HEK293T (cell line): Measurements from ENCODE around the gene ESRRG.

Experiments
- CTCF ChIA-PET: fragments of 350-600 bp; formaldehyde crosslinking; extraction: SDS; loops from one replicate; lab custom pipeline; 2021; ENCODE audit warnings: antibody characterized with exemption, inconsistent platforms; lab: Yijun Ruan, JAX
- POLR2A ChIA-PET: fragments of 350-600 bp; formaldehyde crosslinking; extraction: SDS; loops from one replicate; lab custom pipeline; 2020; ENCODE audit warnings: antibody characterized with exemption, inconsistent platforms; lab: Yijun Ruan, JAX
- DNase-seq: peaks from one replicate; pipeline ENCODE4 v3.0.0; 2012; ENCODE audit warnings: mixed read lengths; ENCODE audit errors: extremely low spot score
- ARNT ChIP-seq: fragments of 450-650 bp; IDR thresholded peaks from 2 replicates; pipeline ENCODE4 v1.6.1; 2017; ENCODE audit warnings: mild to moderate bottlenecking
- BHLHE40 ChIP-seq: fragments of 450-650 bp; IDR thresholded peaks from 2 replicates; pipeline ENCODE4 v1.6.1; 2016; ENCODE audit warnings: mild to moderate bottlenecking, moderate library complexity, borderline replicate concordance
- CTBP1 ChIP-seq: fragments of 450-650 bp; IDR thresholded peaks from 2 replicates; pipeline ENCODE4 v1.6.1; 2016; ENCODE audit warnings: borderline replicate concordance
- ELF4 ChIP-seq: fragments of 450-650 bp; IDR thresholded peaks from 2 replicates; pipeline ENCODE4 v1.6.1; 2017; ENCODE audit warnings: antibody characterized with exemption
- FOXA1 ChIP-seq: fragments of 450-650 bp; IDR thresholded peaks from 2 replicates; pipeline ENCODE4 v1.6.1; 2016; ENCODE audit warnings: mild to moderate bottlenecking
- FOXK2 ChIP-seq: fragments of 450-650 bp; IDR thresholded peaks from 2 replicates; pipeline ENCODE4 v1.6.1; 2016; ENCODE audit warnings: mild to moderate bottlenecking
- FOXM1 ChIP-seq: fragments of 450-650 bp; IDR thresholded peaks from 2 replicates; pipeline ENCODE4 v1.6.1; 2017; ENCODE audit warnings: mild to moderate bottlenecking, borderline replicate concordance
- HDGF ChIP-seq: fragments of 450-650 bp; IDR thresholded peaks from 2 replicates; pipeline ENCODE4 v1.6.1; 2017; ENCODE audit warnings: antibody characterized with exemption, borderline replicate concordance
- L3MBTL2 ChIP-seq: fragments of 450-650 bp; conservative IDR thresholded peaks from 2 replicates; pipeline ENCODE4 v1.6.1; 2016; ENCODE audit warnings: mild to moderate bottlenecking
- LEF1 ChIP-seq: fragments of 450-650 bp; IDR thresholded peaks from 2 replicates; pipeline ENCODE4 v1.6.1; 2017; ENCODE audit warnings: mild to moderate bottlenecking, borderline replicate concordance
- NFRKB ChIP-seq: fragments of 450-650 bp; IDR thresholded peaks from 2 replicates; pipeline ENCODE4 v1.6.1; 2016; ENCODE audit warnings: mild to moderate bottlenecking, moderate library complexity
- PKNOX1 ChIP-seq: fragments of 450-650 bp; IDR thresholded peaks from 2 replicates; pipeline ENCODE4 v1.6.1; 2016
- SP1 ChIP-seq: fragments of 450-650 bp; IDR thresholded peaks from 2 replicates; pipeline ENCODE4 v1.6.1; 2017
- SUZ12 ChIP-seq: fragments of 450-650 bp; IDR thresholded peaks from 2 replicates; pipeline ENCODE4 v1.6.1; 2016; ENCODE audit warnings: mild to moderate bottlenecking
- TARDBP ChIP-seq: fragments of 450-650 bp; IDR thresholded peaks from 2 replicates; pipeline ENCODE4 v1.6.1; 2016
- ZNF384 ChIP-seq: fragments of 450-650 bp; IDR thresholded peaks from 2 replicates; pipeline ENCODE4 v1.6.1; 2016

Gene ESRRG

GRCh38 chr1:216542263-216542662 lies 181.0 kb downstream of the ESRRG start:
- TF ChIP-seq CTBP1 (no peak), L3MBTL2 (no peak), PKNOX1 (no peak), NFRKB (no peak), LEF1 (no peak), FOXA1 (no peak), ELF4 (no peak), SP1 (no peak), FOXK2 (no peak)
- POLR2A ChIA-PET: no interaction called here
- CTCF ChIA-PET: no interaction called here

GRCh38 chr1:216535751-216536150 lies 187.5 kb downstream of the ESRRG start:
- POLR2A ChIA-PET: no interaction called here
- DNase-seq: no peak
- no peak for TF ChIP-seq ZNF384
- no peak for TF ChIP-seq HDGF
- TF ChIP-seq LEF1: no peak
- TF ChIP-seq SUZ12: no peak
- no peak for TF ChIP-seq BHLHE40
- TF ChIP-seq FOXM1: no peak
- TF ChIP-seq FOXA1: no peak
- TF ChIP-seq ARNT: no peak
- TF ChIP-seq NFRKB: no peak
- no peak for TF ChIP-seq ELF4
- TF ChIP-seq TARDBP: no peak
- no peak for TF ChIP-seq L3MBTL2
- TF ChIP-seq SP1: no peak
- no peak for TF ChIP-seq FOXK2
- no peak for TF ChIP-seq PKNOX1
- CTCF ChIA-PET: no interaction called here

More at GRCh38 chr1:216542263-216542662, 181.0 kb downstream of the ESRRG start:
- no peak for DNase-seq

GRCh38 chr1:216535059-216535458 lies 188.2 kb downstream of the ESRRG start:
- DNase-seq: no peak
- ChIA-PET POLR2A (no interaction called here), CTCF (no interaction called here)
- no peak for TF ChIP-seq FOXA1
- TF ChIP-seq FOXM1: no peak
- no peak for TF ChIP-seq SUZ12
- no peak for TF ChIP-seq HDGF
- TF ChIP-seq ELF4: no peak
- TF ChIP-seq SP1: no peak
- no peak for TF ChIP-seq L3MBTL2
- TF ChIP-seq PKNOX1: no peak
- no peak for TF ChIP-seq BHLHE40
- TF ChIP-seq ARNT: no peak
- no peak for TF ChIP-seq FOXK2

- DNase-seq: no peak
- TF ChIP-seq FOXK2 (no peak), HDGF (no peak), L3MBTL2 (no peak), FOXA1 (no peak), PKNOX1 (no peak), FOXM1 (no peak), SUZ12 (no peak), BHLHE40 (no peak), TARDBP (no peak), ARNT (no peak), NFRKB (no peak), LEF1 (no peak), ZNF384 (no peak), CTBP1 (no peak), SP1 (no peak), ELF4 (no peak)
- ChIA-PET CTCF (no interaction called here), POLR2A (no interaction called here)
Measured at GRCh38 chr1:216533776-216534175, 189.5 kb downstream of the ESRRG start.

GRCh38 chr1:216532251-216532798 lies 190.9 kb downstream of the ESRRG start:
- POLR2A ChIA-PET: no interaction called here
- no peak for TF ChIP-seq NFRKB
- TF ChIP-seq PKNOX1: no peak; the same call in 1 of the 2 replicates
- TF ChIP-seq SP1: no peak
- TF ChIP-seq ARNT: no peak
- no peak for TF ChIP-seq CTBP1
- TF ChIP-seq LEF1: no peak
- TF ChIP-seq SUZ12: no peak
- TF ChIP-seq FOXA1: no peak
- no peak for TF ChIP-seq FOXM1
- no peak for TF ChIP-seq FOXK2
- TF ChIP-seq ZNF384: no peak
- TF ChIP-seq BHLHE40: no peak
- TF ChIP-seq TARDBP: no peak
- no peak for TF ChIP-seq HDGF
- no peak for TF ChIP-seq L3MBTL2
- TF ChIP-seq ELF4: no peak
- CTCF ChIA-PET: no interaction called here
- DNase-seq: no peak
